VCaP (cell line): Measurements from ENCODE around the gene LHX5.

Experiments
- H3K27ac ChIP-seq: fragments of 450-650 bp; 2 replicates; pipeline ENCODE4 v1.5.1; 2017
- CTCF ChIP-seq: fragments of 450-650 bp; conservative IDR thresholded peaks from 2 replicates; pipeline ENCODE4 v1.5.1; 2017; ENCODE audit warnings: mild to moderate bottlenecking, moderate library complexity

LHX5 gene

GRCh38 chr12:113471619-113472171 is at the start of gene LHX5:
Gene LHX5, minus strand, starts transcription at chr12:113471871. Its CDS starts 373 bp downstream, at chr12:113471498.
- TF ChIP-seq CTCF = no peak
- no peak within 1 kb of the TSS for H3K27ac ChIP-seq

DNA sequence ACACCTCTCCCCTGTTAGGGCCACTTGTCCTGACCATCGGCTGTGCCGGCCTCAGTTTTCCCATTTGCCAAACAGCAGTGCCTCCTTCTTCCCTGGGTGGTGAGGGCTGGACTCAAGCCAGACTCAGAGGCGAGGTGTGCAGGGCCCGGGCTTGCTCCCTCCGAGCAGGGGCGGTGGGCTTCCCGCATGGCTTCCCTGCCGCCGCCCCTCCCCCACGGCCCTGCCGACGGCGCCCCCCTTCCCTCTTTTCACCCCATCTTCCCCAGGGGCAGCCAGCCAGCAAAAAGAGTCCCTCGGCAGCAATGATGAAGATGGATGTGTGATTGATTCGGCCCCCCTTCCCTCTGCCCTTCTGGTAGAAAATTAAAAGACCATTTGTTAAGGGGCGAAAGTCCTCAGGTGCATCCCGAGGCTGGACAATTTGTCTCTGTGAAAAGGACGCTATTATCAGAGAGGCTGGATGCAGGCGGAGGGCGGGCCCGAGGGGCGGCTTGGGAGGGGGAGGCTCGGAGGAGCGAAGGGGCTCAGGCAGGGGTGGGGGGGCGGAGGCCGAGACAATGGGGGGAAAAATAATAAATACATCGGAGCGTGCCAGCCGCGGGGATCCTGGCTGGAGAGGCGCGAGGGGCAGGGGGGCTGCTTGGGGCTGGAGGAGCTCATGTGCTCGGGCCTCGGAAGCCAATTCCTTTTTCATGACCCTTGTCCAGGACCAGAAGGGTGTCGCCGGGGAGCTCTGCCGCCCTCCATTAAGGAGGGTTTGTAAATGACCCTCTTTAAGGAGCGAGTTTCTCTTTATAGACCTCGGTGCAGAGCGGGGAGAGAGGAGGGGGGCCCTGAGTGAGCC is 48.0 kb upstream of the LHX5 start:
- no peak overlapping the region for H3K27ac ChIP-seq
- TF ChIP-seq CTCF = no peak

GRCh38 chr12:113515082-113515856 is 43.6 kb upstream of the LHX5 start:
- TF ChIP-seq CTCF = no peak
- H3K27ac ChIP-seq = no peak overlapping the region

- no peak overlapping the region for H3K27ac ChIP-seq
- no peak for TF ChIP-seq CTCF
Measured at GRCh38 chr12:113514602-113515001, 42.9 kb upstream of the LHX5 start.

- TF ChIP-seq CTCF = no peak
- no peak overlapping the region for H3K27ac ChIP-seq
Measured at GRCh38 chr12:113512568-113512967, 40.9 kb upstream of the LHX5 start.

DNA sequence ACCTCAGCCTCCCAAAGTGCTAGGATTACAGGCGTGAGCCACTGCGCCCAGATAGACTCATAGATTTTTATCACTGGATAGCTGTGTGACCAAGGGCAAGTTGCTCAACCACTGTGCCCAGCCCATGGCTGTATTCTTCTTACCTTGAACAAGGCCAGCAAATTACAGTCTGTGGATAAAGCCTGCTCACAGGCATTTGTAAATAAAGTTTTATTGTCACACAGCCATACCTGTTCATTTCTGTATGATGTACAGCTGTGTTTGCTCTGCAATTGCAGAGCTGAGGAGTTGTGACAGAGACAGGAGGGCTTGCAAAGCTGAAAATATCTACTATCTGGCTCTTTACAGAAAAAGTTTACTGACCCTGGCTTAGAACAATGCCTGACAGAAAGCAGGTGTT is 35.2 kb upstream of the LHX5 start:
- no peak overlapping the region for H3K27ac ChIP-seq
- TF ChIP-seq CTCF = no peak

DNA sequence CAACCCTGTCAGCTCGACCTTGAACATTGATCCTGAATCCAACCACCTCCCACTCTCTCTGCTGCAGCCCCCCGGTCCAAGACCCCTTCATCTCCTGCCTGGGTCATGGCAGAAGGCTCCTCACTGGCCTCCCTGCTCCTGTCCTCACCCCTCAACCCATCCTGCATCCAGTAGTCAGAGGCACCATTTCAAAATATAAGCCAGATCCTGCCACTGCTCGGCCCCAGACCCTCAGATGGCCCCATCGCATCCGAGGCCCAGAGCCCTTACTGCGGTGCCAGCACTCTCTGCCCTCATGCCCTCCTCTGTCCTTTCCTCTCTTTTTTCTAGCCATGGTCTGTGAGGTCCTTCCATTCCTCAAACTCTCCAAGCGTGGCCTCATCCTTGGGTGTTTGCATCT is 34.3 kb upstream of the LHX5 start:
- no peak for TF ChIP-seq CTCF
- no peak overlapping the region for H3K27ac ChIP-seq
